Ectodermal cell (in vitro differentiated cells): ENCODE results near the gene DGLUCY.

Experiments
- H3K27ac ChIP-seq: 2 replicates; pipeline ENCODE4 v1.7.0; 2013; ENCODE audit warnings: mild to moderate bottlenecking, low read depth, low read length; ENCODE audit not compliant: insufficient read depth, poor library complexity, severe bottlenecking
- H3K27me3 ChIP-seq: 2 replicates; pipeline ENCODE4 v1.7.0; 2013; ENCODE audit warnings: mild to moderate bottlenecking, low read length; ENCODE audit not compliant: insufficient read depth, control insufficient read depth, poor library complexity, severe bottlenecking
- H3K36me3 ChIP-seq: one replicate; pipeline ENCODE4 v1.7.0; 2013; ENCODE audit warnings: low read length; ENCODE audit not compliant: control insufficient read depth, insufficient read depth
- H3K4me1 ChIP-seq: one replicate; pipeline ENCODE4 v1.7.0; 2013; ENCODE audit warnings: low read length; ENCODE audit not compliant: control insufficient read depth, insufficient read depth
- H3K4me3 ChIP-seq: 2 replicates; pipeline ENCODE4 v1.7.0; 2013; ENCODE audit warnings: low read depth, low read length, control low read depth; ENCODE audit not compliant: insufficient read depth
- H3K9me3 ChIP-seq: 2 replicates; pipeline ENCODE4 v1.7.0; 2013; ENCODE audit warnings: mild to moderate bottlenecking, low read length, moderate library complexity; ENCODE audit not compliant: control insufficient read depth
- WGBS, 2 experiments: methylation state at CpG; one replicate each; pipeline ENCODE4 v1.1.7; 2013; ENCODE audit warnings: missing lambda C conversion rate in 2 of 2; 5-methylcytosine and 5-hydroxymethylcytosine counted together

The DGLUCY gene

GRCh38 chr14:91271639-91272038 is 157.8 kb downstream of the DGLUCY start:
- Histone ChIP-seq H3K9me3 (no peaks in the 10 kb centered on the region), H3K36me3 (peaks cover 20% of the 10 kb centered on the region), H3K27me3 (no peaks in the 10 kb centered on the region), H3K4me1 (no peaks in the 10 kb centered on the region), H3K27ac (no peak overlapping the region), H3K4me3 (no peak overlapping the region)
- 95% methylated on average over 9 of the region's 9 CpGs for WGBS, 2 experiments

DNA sequence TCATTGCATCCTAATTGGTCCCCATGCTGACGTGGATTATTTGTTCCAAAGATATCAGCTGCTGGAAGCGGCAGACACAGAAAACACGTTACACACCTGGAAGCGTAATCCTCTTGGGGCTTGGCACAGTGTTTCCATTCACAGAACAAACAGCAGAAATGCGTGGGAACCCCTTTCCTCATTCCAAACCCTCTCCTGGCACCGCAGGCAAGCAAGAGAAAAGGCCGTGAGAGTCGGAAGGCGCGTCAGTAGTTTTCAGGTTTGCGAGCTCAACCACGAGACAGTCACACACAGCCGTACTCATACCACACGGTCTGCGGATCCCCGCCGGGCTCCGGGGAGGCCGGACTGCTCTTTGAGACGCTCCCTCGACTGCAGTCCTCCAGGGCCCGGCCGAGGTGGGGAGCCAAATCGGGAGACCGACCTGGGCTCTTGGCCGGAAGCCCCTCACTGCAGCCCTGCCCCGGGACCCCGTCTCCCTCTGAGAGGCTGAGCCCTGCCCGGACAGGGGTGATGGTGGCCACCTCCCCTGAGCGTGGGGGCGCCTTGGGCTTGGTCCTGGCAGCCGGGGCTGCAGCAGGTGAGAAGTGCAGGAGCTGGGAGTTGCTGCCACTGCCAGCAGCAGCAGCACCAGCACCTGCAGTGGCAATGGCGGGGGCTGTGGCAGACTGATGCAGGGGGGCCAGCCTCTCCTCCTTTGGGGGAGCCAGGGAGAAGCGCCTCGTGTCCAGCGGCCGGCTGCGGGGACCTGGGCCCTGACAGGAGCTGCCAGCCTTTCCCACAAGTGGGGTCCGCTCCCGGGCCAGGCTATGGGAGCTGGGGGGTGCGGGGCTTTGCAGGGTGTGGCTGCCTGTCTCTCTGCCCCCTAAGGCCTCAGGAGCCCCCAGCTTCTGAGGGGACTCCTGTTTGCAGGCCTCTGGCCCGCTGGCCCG is 158.7 kb downstream of the DGLUCY start:
- H3K27me3 ChIP-seq = no peaks in the 10 kb centered on the region
- H3K9me3 ChIP-seq = no peaks in the 10 kb centered on the region
- H3K27ac ChIP-seq = peak overlapping the region; percentile 16
- WGBS, 2 experiments = 95% methylated on average over 43 of the region's 43 CpGs
- H3K4me1 ChIP-seq = no peaks in the 10 kb centered on the region
- peaks cover 24% of the 10 kb centered on the region for H3K36me3 ChIP-seq
- H3K4me3 ChIP-seq = no peak overlapping the region

- no peaks in the 10 kb centered on the region for H3K27me3 ChIP-seq
- no peaks in the 10 kb centered on the region for H3K9me3 ChIP-seq
- H3K27ac ChIP-seq = no peak overlapping the region
- WGBS, 2 experiments = 95 to 96% methylated on average over 27 of the region's 27 CpGs
- no peak overlapping the region for H3K4me3 ChIP-seq
- H3K4me1 ChIP-seq = no peaks in the 10 kb centered on the region
- peaks cover 24% of the 10 kb centered on the region for H3K36me3 ChIP-seq
These were observed 159.5 kb downstream of the DGLUCY start for GRCh38 chr14:91273273-91273884.

DNA sequence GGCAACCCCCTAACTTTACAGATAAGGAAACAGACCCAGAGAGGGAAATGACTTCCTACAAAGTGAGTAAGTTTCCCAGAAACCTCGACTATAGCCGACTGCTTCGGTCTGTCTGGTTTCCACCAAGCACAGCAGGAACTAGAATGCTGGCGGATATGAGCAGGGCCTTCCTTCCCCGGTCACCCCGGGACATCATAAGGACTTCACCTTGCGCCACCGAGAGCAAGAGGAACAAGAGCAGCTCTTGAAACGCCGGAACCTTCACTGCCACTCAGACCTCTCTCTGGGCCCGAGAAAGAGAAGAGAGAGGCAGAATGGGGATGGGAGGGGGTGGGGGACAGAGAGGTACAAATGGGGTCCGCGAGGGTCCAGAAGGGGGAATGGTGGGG is 160.0 kb downstream of the DGLUCY start:
- H3K36me3 ChIP-seq = peaks cover 24% of the 10 kb centered on the region
- no peak overlapping the region for H3K4me3 ChIP-seq
- H3K4me1 ChIP-seq = no peaks in the 10 kb centered on the region
- 96% methylated on average over 13 of the region's 13 CpGs for WGBS, 2 experiments
- H3K9me3 ChIP-seq = no peaks in the 10 kb centered on the region
- no peaks in the 10 kb centered on the region for H3K27me3 ChIP-seq
- H3K27ac ChIP-seq = no peak overlapping the region

DNA sequence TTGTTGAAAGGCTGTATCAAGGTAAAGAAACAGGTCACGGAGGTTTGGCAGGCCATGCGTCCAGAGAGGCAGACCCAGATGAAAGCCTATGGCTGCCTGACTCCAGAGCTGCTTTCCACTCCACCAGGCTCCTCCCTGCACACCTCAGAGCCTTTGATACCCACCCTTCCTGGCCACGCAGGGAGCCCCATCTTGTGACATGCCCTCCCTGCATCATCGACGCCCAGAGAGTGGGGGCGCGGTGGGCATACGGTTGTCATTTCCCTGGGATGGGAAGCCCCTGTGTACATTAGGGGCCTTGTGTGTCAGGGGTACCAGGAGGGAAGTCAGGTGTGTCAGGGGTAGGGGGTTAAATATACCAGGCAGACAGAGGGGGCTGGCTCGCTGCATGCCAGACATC is 160.9 kb downstream of the DGLUCY start:
- H3K27ac ChIP-seq = no peak overlapping the region
- no peak overlapping the region for H3K4me3 ChIP-seq
- H3K36me3 ChIP-seq = peaks cover 27% of the 10 kb centered on the region
- no peaks in the 10 kb centered on the region for H3K4me1 ChIP-seq
- H3K27me3 ChIP-seq = no peaks in the 10 kb centered on the region
- H3K9me3 ChIP-seq = no peaks in the 10 kb centered on the region
- WGBS, 2 experiments = 96 to 97% methylated on average over 9 of the region's 9 CpGs
